ENCODE measurements around the gene CLCNKA. TPM values are rescaled to one million over a fixed set of nuclear protein-coding genes. Genes with fewer than 3 reads are reported as not detected.
"Not testable (repeated sequence)": the region's sequence is repeated elsewhere in the genome, so short reads cannot be mapped to it uniquely, and the experiment has no call there.

CLCNKA gene
- total RNA-seq, 2 experiments from 2014 or later = not detected

DNA sequence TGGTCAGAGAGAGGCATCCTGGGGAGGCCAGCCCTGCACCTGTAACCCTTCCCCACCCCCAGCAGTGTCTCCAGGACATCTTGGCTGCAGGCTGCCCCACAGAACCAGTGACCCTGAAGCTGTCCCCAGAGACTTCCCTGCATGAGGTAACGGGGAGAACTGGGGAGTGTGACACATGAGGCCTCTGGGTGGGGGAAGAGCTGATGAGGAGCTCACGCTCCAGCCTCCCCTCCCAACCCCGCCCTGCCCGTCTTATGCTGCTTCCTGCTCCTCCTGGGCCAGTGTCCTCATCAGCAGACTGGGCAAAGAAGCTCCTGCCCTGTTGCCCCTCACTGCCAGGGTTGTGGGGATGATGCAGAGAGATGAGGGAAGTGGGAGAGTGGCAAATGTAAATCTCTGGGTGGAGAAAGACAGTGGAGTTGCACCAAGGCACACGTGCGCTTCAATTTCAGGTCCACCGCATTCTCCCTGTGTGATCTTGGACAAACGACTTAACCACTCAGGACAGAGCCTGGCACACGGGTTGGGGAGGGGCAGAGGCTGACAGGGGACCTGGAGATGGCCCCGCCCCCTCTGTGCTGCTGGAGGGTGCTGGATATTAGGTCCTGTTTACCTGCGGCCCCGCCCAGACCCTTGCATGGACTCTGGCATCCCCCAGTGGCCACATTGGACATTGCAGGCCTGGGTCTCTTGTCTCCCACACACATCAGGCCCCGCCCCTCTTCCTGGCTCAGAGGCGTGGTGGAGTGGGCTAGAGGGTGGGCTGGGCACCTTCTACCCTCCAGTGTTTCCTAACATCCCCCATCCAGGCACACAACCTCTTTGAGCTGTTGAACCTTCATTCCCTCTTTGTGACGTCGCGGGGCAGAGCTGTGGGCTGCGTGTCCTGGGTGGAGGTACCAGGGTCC is 34.0 kb downstream of the CLCNKA start:
- H3K27ac Mint-ChIP-seq = no peak overlapping the region
- ChIA-PET POLR2A (no interaction called here), CTCF (interaction anchor here (0.9 to 1.7 kb wide), 6 partner anchors 9 to 260 kb away, joined by 3 to 6 read pairs (median 4); no protein-coding TSS in a partner anchor)
- H3K36me3 Mint-ChIP-seq (ENCODE audit: low read depth) = no peaks in the 10 kb centered on the region
- no peak overlapping the region for H3K4me3 Mint-ChIP-seq
- H3K9me3 Mint-ChIP-seq = no peaks in the 10 kb centered on the region
- H3K4me1 Mint-ChIP-seq = peaks cover 6% of the 10 kb centered on the region
- peak; percentile 89 for DNase-seq
- peaks cover 3% of the 10 kb centered on the region for H3K27me3 Mint-ChIP-seq

DNA sequence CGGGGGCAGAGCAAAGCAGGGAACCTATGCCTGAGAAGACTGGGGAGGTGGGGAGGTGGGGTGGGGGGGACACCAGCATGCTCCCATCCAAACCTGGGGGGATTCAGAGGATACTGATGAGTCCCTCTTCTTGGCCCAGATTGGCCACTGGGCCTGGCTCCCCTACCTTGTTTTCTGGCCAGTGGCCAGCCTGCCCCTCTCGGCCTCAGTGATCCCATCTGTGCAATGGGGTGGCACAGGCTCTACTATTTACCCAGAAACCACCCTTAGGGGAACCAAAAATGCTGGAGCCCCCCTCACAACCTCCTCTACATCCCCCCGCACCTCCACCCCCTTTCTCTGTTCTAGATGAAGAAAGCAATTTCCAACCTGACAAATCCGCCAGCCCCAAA is 34.7 kb downstream of the CLCNKA start:
- DNase-seq; H3K4me3 Mint-ChIP-seq; H3K27me3 Mint-ChIP-seq; H3K9me3 Mint-ChIP-seq; POLR2A ChIA-PET; H3K36me3 Mint-ChIP-seq (ENCODE audit: low read depth); H3K4me1 Mint-ChIP-seq: not testable (repeated sequence)
- CTCF ChIA-PET = interaction anchor here (1.1 to 1.7 kb wide), 2 partner anchors 11 to 251 kb away, joined by 3 to 6 read pairs; no protein-coding TSS in a partner anchor
- peak overlapping the region; percentile 25 for H3K27ac Mint-ChIP-seq

DNA sequence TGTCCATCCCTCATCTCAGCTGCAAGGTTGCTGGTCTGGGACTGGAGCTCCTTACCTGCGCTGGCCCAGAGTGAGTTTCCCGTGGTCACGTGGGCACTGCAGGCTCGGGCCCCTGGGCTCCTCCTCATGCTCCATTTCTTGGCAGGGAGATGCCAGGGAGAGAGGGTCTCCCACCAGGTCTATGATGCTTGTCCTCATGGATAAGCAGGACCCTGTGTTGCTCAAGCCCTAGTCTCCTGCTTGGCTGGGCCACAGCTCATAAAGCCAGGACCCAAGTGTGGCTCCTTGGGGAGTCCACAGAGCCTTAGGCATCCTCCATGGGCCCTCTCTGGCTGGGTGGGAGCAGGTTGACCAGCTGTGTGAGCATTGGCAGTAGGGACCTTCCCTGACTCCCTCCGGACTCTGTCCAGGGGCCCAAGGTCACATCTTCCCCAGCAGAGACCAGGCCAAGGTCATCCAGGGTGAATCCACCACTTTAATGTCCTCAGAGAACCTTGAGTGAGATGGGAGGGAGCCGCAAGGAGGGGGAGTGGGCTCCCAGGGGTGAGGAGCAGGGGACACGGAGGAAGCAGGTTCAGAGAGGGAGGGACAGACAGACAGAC is 35.6 kb downstream of the CLCNKA start:
- H3K36me3 Mint-ChIP-seq (ENCODE audit: low read depth); H3K4me3 Mint-ChIP-seq; H3K27me3 Mint-ChIP-seq; POLR2A ChIA-PET; DNase-seq; H3K27ac Mint-ChIP-seq; H3K9me3 Mint-ChIP-seq; H3K4me1 Mint-ChIP-seq: not testable (repeated sequence)
- CTCF ChIA-PET = interaction anchor here (0.8 to 1.1 kb wide), 2 partner anchors 34 to 252 kb away, joined by 3 read pairs; no protein-coding TSS in a partner anchor

GRCh38 chr1:16058394-16059120 is 36.7 kb downstream of the CLCNKA start:
- DNase-seq; POLR2A ChIA-PET; H3K27ac Mint-ChIP-seq; H3K4me3 Mint-ChIP-seq; H3K9me3 Mint-ChIP-seq; CTCF ChIA-PET; H3K36me3 Mint-ChIP-seq (ENCODE audit: low read depth); H3K27me3 Mint-ChIP-seq: not testable (repeated sequence)
- H3K4me1 Mint-ChIP-seq = peaks cover 11% of the 10 kb centered on the region

DNA sequence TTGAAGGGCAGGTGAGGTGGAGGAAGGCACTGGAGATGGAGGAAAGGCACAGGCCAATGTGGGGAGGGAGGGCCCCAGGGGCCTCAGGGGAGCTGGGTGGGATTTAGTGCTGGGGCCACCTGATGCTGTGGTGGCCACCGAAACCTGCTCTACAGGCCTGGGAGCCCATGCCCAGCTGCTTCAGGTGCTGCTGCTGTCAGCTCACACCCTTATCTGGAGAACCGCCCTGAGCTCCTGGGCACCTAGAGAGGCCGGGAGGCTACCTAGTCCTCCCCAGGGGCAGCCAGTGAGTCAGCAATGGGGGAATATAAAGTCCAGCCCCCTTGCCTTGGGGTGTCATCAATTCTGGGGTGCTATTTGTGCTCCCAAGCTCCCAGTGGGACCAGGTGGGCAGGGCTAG is 39.4 kb downstream of the CLCNKA start:
- ChIA-PET CTCF (interaction anchor here (0.9 to 1.1 kb wide), 2 partner anchors 9 to 12 kb away, joined by 3 read pairs; partner anchors contain the start of gene FAM131C), POLR2A (no interaction called here)
- Mint-ChIP-seq H3K4me3 (no peak overlapping the region), H3K9me3 (no peaks in the 10 kb centered on the region), H3K27ac (no peak overlapping the region), H3K4me1 (peaks cover 26% of the 10 kb centered on the region), H3K27me3 (peaks cover 5% of the 10 kb centered on the region), H3K36me3 (ENCODE audit: low read depth) (no peaks in the 10 kb centered on the region)
- DNase-seq = no peak

- H3K4me1 Mint-ChIP-seq = peaks cover 26% of the 10 kb centered on the region
- H3K36me3 Mint-ChIP-seq (ENCODE audit: low read depth); H3K4me3 Mint-ChIP-seq; H3K27me3 Mint-ChIP-seq; H3K9me3 Mint-ChIP-seq; DNase-seq; H3K27ac Mint-ChIP-seq; POLR2A ChIA-PET: not testable (repeated sequence)
- CTCF ChIA-PET = interaction anchor here (0.9 kb wide), 1 partner anchor 8 kb away, joined by 3 read pairs; no protein-coding TSS in a partner anchor
These were observed 40.3 kb downstream of the CLCNKA start for GRCh38 chr1:16061989-16062686.

GRCh38 chr1:16062687-16063075 is 40.8 kb downstream of the CLCNKA start:
- POLR2A ChIA-PET; H3K9me3 Mint-ChIP-seq; DNase-seq; CTCF ChIA-PET; H3K27me3 Mint-ChIP-seq; H3K36me3 Mint-ChIP-seq (ENCODE audit: low read depth); H3K4me3 Mint-ChIP-seq; H3K27ac Mint-ChIP-seq: not testable (repeated sequence)
- H3K4me1 Mint-ChIP-seq = peaks cover 30% of the 10 kb centered on the region

DNA sequence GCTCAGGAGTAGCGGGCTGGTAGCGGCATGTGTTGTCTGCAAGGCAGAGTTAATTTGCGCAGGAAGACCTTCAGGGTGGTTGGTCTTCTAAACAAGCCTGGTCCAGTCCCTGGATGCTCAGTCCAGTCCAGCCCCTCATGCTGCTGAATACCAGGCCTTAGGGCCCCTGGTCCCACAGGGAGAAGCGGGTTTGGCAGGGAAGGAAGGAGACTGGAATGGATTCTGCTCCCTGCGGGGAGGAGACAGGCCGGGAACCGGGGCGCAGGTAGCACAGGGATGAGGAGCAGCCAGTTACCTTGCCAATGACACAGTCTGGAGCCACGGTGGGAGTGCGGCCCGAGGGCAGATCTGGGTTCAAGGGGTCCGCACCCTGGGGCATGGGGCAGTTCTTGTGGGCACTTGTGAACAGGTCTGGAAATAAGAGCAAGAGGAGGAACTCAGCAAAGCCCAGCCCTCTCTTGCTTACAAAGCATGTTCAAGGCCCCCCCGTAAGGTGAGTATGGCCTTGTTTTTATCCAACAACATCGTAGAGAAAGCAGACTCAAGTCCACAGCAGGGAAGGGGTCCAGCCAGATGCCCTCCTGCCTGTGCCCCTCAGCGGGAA is 41.5 kb downstream of the CLCNKA start:
- peaks cover 5% of the 10 kb centered on the region for H3K27me3 Mint-ChIP-seq
- ChIA-PET POLR2A (no interaction called here), CTCF (interaction anchor here (1.2 to 2.1 kb wide), 2 partner anchors 15 to 85 kb away, joined by 3 to 8 read pairs; no protein-coding TSS in a partner anchor)

GRCh38 chr1:16063921-16064320 is 42.1 kb downstream of the CLCNKA start:
- peaks cover 8% of the 10 kb centered on the region for H3K27me3 Mint-ChIP-seq
- H3K9me3 Mint-ChIP-seq = no peaks in the 10 kb centered on the region
- peaks cover 37% of the 10 kb centered on the region for H3K4me1 Mint-ChIP-seq
- CTCF ChIA-PET = interaction anchor here (1.0 to 2.1 kb wide), 5 partner anchors 15 to 84 kb away, joined by 3 to 8 read pairs (median 3); no protein-coding TSS in a partner anchor
- POLR2A ChIA-PET = no interaction called here
- no peak for DNase-seq
- peak overlapping the region; percentile 37 for H3K27ac Mint-ChIP-seq
- H3K36me3 Mint-ChIP-seq (ENCODE audit: low read depth) = no peaks in the 10 kb centered on the region
- H3K4me3 Mint-ChIP-seq = peak overlapping the region; percentile 19

More for the DNA sequence above, 41.5 kb downstream of the CLCNKA start:
- DNase-seq = no peak
- Mint-ChIP-seq H3K4me1 (peaks cover 32% of the 10 kb centered on the region), H3K36me3 (ENCODE audit: low read depth) (no peaks in the 10 kb centered on the region), H3K4me3 (no peak overlapping the region), H3K27ac (peak overlapping the region; percentile 37), H3K9me3 (no peaks in the 10 kb centered on the region)

DNA sequence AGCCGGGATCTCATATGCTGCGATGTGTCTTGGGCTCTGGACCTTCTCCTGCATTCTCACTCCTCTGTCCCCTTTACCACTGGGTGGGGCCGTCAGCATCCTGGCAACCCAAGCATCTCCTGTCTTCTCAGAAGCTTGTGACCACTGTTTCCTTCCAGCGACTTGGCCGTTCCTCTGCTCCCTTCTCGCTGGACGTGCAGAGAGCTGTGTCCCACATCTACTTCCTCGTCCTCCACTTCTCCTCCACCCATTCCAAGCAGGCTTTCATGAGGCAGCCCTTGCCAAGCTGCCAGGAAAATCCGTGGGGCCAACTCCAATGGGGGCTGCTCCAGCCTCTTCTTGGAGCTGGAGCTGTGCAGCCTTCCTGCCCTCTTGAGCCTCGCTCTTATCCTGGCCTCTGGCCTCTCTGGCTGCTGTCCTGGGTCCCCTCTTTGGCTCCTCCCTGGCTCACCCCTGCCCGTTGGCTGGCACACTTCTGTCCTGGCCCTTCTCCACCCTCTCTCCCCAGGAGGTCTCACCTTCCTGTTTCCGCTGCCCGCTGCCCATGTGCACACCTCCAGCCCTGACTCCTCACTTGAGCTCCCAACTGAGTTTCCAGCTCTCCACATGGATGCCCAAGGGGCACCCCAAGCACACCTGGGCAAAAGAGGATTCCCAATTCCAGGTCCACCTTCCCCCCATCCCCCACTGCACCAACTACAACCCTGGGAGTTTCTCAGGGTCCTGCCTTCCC is 42.9 kb downstream of the CLCNKA start:
- peaks cover 8% of the 10 kb centered on the region for H3K27me3 Mint-ChIP-seq
- H3K36me3 Mint-ChIP-seq (ENCODE audit: low read depth) = no peaks in the 10 kb centered on the region
- H3K4me1 Mint-ChIP-seq = peaks cover 38% of the 10 kb centered on the region
- H3K9me3 Mint-ChIP-seq = no peaks in the 10 kb centered on the region
- ChIA-PET CTCF (interaction anchor here (0.6 to 2.1 kb wide), 6 partner anchors 14 to 226 kb away, joined by 3 to 8 read pairs (median 3); no protein-coding TSS in a partner anchor), POLR2A (no interaction called here)
- H3K27ac Mint-ChIP-seq = no peak overlapping the region
- no peak for DNase-seq
- peak overlapping the region; percentile 19 for H3K4me3 Mint-ChIP-seq

- DNase-seq = no peak
- Mint-ChIP-seq H3K4me1 (peaks cover 43% of the 10 kb centered on the region), H3K36me3 (ENCODE audit: low read depth) (no peaks in the 10 kb centered on the region), H3K27ac (no peak overlapping the region), H3K27me3 (peaks cover 8% of the 10 kb centered on the region), H3K4me3 (no peak overlapping the region), H3K9me3 (no peaks in the 10 kb centered on the region)
- ChIA-PET CTCF (interaction anchor here (0.6 to 2.1 kb wide), 4 partner anchors 13 to 226 kb away, joined by 3 to 8 read pairs (median 4); no protein-coding TSS in a partner anchor), POLR2A (no interaction called here)
These were observed 43.4 kb downstream of the CLCNKA start for GRCh38 chr1:16065269-16065576.
